Esophagus muscularis mucosa (tissue), 4 donors: Measurements from ENCODE around the gene PHF19. TPM values are rescaled to one million over a fixed set of nuclear protein-coding genes. Genes with fewer than 3 reads are reported as not detected.

Source experiments
- DNase-seq: peaks from one replicate; pipeline ENCODE4 v3.0.0-alpha.2; 2017; ENCODE audit errors: extremely low spot score
- H3K27ac ChIP-seq, 4 donors: fragments of 200-600 bp; sonication (generic); replicated peaks in 1 of 4; 1 replicate in 3 of 4; 2 replicates in 1 of 4; pipeline ENCODE4 v1.5.1; 2016 to 2019; ENCODE audit warnings: mild to moderate bottlenecking in 1 of 4
- H3K27me3 ChIP-seq, 4 donors: fragments of 200-600 bp; sonication (generic); one replicate each; pipeline versions ENCODE4 v1.5.1 to v1.6.0; 2016 to 2019
- H3K36me3 ChIP-seq, 4 donors: fragments of 200-600 bp; sonication (generic); one replicate each; pipeline ENCODE4 v1.5.1; 2016 to 2019
- H3K4me1 ChIP-seq, 4 donors: fragments of 200-600 bp; sonication (generic); one replicate each; pipeline ENCODE4 v1.5.1; 2016 to 2019
- H3K4me3 ChIP-seq, 4 donors: fragments of 200-600 bp; sonication (generic); 1 replicate in 2 of 4; 2 replicates in 2 of 4; pipeline ENCODE4 v1.5.1; 2016 to 2019; ENCODE audit warnings: mild to moderate bottlenecking in 4 of 4, moderate library complexity in 1 of 4
- H3K9me3 ChIP-seq, 4 donors: fragments of 200-600 bp; sonication (generic); 1 replicate in 3 of 4; 2 replicates in 1 of 4; pipeline ENCODE4 v1.5.1; 2016 to 2019
- EP300 ChIP-seq: sonication (generic); formaldehyde crosslinking; IDR thresholded peaks from one replicate; pipeline ENCODE4 v1.6.1; 2017; ENCODE audit warnings: antibody characterized with exemption
- POLR2A ChIP-seq: fragments of 450-650 bp; IDR thresholded peaks from one replicate; pipeline ENCODE4 v1.6.1; 2017; ENCODE audit warnings: antibody characterized with exemption, moderate library complexity, mild to moderate bottlenecking, low read depth
- POLR2AphosphoS5 ChIP-seq, 2 donors: sonication (generic); formaldehyde crosslinking; IDR thresholded peaks; one replicate each; pipeline ENCODE4 v1.6.1; 2017; ENCODE audit warnings: antibody characterized with exemption in 2 of 2
- WGBS: methylation state at CpG from one replicate; pipeline ENCODE4 v1.1.5; 2018; 5-methylcytosine and 5-hydroxymethylcytosine counted together
- intact Hi-C: fragments of 100-400 bp; cut with DNase I; formaldehyde crosslinking; loops from one replicate; pipeline ENCODE4 v1.15.1; 2023
- total RNA-seq, 4 donors: library from RNA; depleted of rRNA; stranded (reverse); fragments of >200 nt; gene quantifications; one replicate each; pipeline versions ENCODE4 v1.1.0 to v1.2.1, GENCODE V29; 2016
- TF ChIP-seq, protein P1 (sequence below), 3 experiments: fragments of 200-600 bp in 2 of 3; fragments of 450-650 bp in 1 of 3; sonication (generic) in 2 of 3; IDR thresholded peaks; one replicate each; pipeline ENCODE4 v1.5.1; 2017 to 2019; ENCODE audit warnings: antibody characterized with exemption in 3 of 3, mild to moderate bottlenecking in 2 of 3, moderate library complexity in 1 of 3

PHF19 gene
- total RNA-seq, 4 donors from 2014 or later = 36.4 to 57.7 (median 47.8) TPM

DNA sequence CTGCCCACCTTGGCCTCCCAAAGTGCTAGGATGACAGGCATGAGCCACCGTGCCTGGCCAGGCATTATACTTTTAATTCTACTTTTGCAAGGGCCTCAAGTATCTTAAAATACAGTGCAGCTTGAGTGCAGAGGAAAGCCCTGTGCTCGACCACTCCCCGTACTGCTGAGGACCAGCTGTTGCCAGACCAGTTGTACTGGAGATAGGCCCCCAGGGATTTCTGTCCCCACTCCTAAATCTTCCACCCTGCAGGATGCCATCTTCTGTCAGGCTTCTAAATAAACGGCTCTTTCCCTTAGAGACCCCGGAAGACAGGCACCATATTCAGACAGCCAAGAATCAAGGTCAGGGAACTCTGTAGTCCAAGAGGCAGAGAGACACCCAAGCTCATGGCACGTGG lies 17.6 kb downstream of the PHF19 start:
- H3K4me3 ChIP-seq = no peak overlapping the region
- TF ChIP-seq POLR2A (no peak), EP300 (no peak), POLR2AphosphoS5 (IDR thresholded peaks at IDR 0.05) (no peak)
- TF ChIP-seq, protein P1, sequence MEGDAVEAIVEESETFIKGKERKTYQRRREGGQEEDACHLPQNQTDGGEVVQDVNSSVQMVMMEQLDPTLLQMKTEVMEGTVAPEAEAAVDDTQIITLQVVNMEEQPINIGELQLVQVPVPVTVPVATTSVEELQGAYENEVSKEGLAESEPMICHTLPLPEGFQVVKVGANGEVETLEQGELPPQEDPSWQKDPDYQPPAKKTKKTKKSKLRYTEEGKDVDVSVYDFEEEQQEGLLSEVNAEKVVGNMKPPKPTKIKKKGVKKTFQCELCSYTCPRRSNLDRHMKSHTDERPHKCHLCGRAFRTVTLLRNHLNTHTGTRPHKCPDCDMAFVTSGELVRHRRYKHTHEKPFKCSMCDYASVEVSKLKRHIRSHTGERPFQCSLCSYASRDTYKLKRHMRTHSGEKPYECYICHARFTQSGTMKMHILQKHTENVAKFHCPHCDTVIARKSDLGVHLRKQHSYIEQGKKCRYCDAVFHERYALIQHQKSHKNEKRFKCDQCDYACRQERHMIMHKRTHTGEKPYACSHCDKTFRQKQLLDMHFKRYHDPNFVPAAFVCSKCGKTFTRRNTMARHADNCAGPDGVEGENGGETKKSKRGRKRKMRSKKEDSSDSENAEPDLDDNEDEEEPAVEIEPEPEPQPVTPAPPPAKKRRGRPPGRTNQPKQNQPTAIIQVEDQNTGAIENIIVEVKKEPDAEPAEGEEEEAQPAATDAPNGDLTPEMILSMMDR (IDR thresholded peaks at IDR 0.05) = no peak
- H3K4me1 ChIP-seq = no peaks in the 10 kb centered on the region
- no peaks in the 10 kb centered on the region for H3K9me3 ChIP-seq
- 85% methylated on average over 6 of the region's 6 CpGs for WGBS
- DNase-seq = no peak
- H3K36me3 ChIP-seq = peaks cover 41 to 82% (median 64%) of the 10 kb centered on the region in 4 donors
- no peaks in the 10 kb centered on the region for H3K27me3 ChIP-seq
- intact Hi-C loops = no loop called here
- H3K27ac ChIP-seq = no peak overlapping the region

DNA sequence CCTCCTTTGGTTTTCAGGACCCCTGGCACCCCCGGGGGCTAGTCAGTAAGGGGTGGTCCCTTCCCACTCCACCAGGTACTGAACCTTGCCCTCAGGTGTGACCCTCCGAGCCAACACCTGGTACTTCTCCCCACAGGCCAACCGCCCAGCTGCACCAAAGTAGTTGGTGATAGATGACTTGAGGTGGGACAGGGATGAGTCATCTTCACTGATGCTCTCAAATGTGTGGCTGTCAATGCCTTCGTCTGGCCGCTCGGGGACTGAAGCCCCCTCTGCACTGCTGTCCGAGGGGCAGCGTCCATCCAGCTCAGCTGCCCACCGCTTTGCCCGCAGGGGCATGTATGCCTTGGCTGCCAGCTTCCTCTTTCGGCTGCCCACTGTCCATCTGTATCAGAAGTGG lies 19.1 kb downstream of the PHF19 start:
- Histone ChIP-seq H3K4me3 (no peak overlapping the region), H3K36me3 (peaks cover 41 to 75% (median 62%) of the 10 kb centered on the region in 4 donors), H3K27me3 (no peaks in the 10 kb centered on the region), H3K27ac (no peak overlapping the region), H3K4me1 (no peaks in the 10 kb centered on the region), H3K9me3 (no peaks in the 10 kb centered on the region)
- no peak for DNase-seq
- WGBS = 94% methylated on average over 2 of the region's 11 CpGs
- TF ChIP-seq, protein P1 (IDR thresholded peaks at IDR 0.05) = no peak
- TF ChIP-seq POLR2A (no peak), EP300 (no peak), POLR2AphosphoS5 (IDR thresholded peaks at IDR 0.05) (no peak)
- intact Hi-C loops = no loop called here

DNA sequence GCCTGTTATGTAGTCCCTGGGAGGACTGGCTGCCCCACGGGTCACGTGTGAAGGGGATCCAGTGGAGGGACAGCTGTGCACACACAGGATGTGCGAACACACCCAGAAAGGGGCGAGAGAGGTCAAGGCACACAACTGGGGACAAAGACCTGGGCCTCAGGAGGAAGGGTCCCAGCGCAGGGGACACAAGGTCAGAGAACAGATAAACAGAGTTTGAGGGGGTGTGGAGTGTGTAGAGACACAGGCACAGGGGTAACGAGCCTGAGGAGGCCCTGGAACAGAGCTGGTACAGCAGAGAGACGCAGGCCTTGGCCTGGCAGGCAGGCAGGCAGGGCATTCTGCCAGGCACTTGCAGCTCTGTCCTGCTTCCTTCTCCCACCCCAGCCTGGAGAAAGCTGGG lies 19.5 kb downstream of the PHF19 start:
- Histone ChIP-seq H3K9me3 (no peaks in the 10 kb centered on the region), H3K4me3 (no peak overlapping the region), H3K4me1 (no peaks in the 10 kb centered on the region), H3K27me3 (no peaks in the 10 kb centered on the region), H3K27ac (no peak overlapping the region), H3K36me3 (peaks cover 36 to 75% (median 58%) of the 10 kb centered on the region in 4 donors)
- TF ChIP-seq POLR2A (no peak), POLR2AphosphoS5 (IDR thresholded peaks at IDR 0.05) (no peak), EP300 (no peak)
- TF ChIP-seq, protein P1 (IDR thresholded peaks at IDR 0.05) = no peak
- intact Hi-C loops = no loop called here
- WGBS = 91% methylated on average over 7 of the region's 7 CpGs
- DNase-seq = no peak

GRCh38 chr9:120856700-120857099 lies 20.3 kb downstream of the PHF19 start:
- Histone ChIP-seq H3K27ac (no peak overlapping the region), H3K27me3 (no peaks in the 10 kb centered on the region), H3K4me3 (no peak overlapping the region), H3K4me1 (no peaks in the 10 kb centered on the region), H3K36me3 (peaks cover 32 to 74% (median 50%) of the 10 kb centered on the region in 4 donors), H3K9me3 (no peaks in the 10 kb centered on the region)
- intact Hi-C loops = no loop called here
- TF ChIP-seq, protein P1 (IDR thresholded peaks at IDR 0.05) = no peak
- TF ChIP-seq EP300 (no peak), POLR2AphosphoS5 (IDR thresholded peaks at IDR 0.05) (no peak), POLR2A (no peak)
- DNase-seq = no peak
- WGBS = 79% methylated on average over 4 of the region's 4 CpGs
